Measurements from ENCODE around the gene GFER. TPM values are rescaled to one million over a fixed set of nuclear protein-coding genes. Genes with fewer than 3 reads are reported as not detected.
A peak's percentile ranks its signal among the peaks of the same experiment; 100 is the strongest.

GFER gene
- total RNA-seq, 1 experiment from 2014 or later, result 43.5 TPM

- BruUV-seq (replicated peaks), result no TSS peak
- H3K27me3 Mint-ChIP-seq (ENCODE audit: unreplicated experiment), result no peaks in the 10 kb centered on the region
- peak within 1 kb of the TSS; percentile 72 for H3K27ac Mint-ChIP-seq (ENCODE audit: unreplicated experiment)
- no peaks in the 10 kb centered on the region for H3K9me3 Mint-ChIP-seq (ENCODE audit: low read depth, unreplicated experiment)
- DNase-seq, result peak; percentile 100
- TF ChIP-seq CTCF (IDR thresholded peaks at IDR 0.05; ENCODE audit: unreplicated experiment), result no peak
- peaks cover 8% of the 10 kb centered on the region for H3K4me1 Mint-ChIP-seq (ENCODE audit: low read depth, unreplicated experiment)
- H3K4me3 Mint-ChIP-seq (ENCODE audit: low read depth, unreplicated experiment), result peak within 1 kb of the TSS; percentile 99
- CTCF ChIA-PET, result interaction anchor here (0.9 to 1.0 kb wide), 3 partner anchors 14 to 22 kb away, joined by 3 to 4 read pairs (median 3); partner anchors contain the start of gene RPS2
- peaks cover 31% of the 10 kb centered on the region for H3K36me3 Mint-ChIP-seq (ENCODE audit: insufficient read depth, unreplicated experiment)
- intact Hi-C loops (cut with micrococcal nuclease; ENCODE audit: unreplicated experiment), result no loop called here
Measured at GRCh38 chr16:1942810-1943726, 40.9 kb upstream of the GFER start, which contains the start of gene MSRB1. TSS of gene MSRB1 (minus strand) at chr16:1943199. CDS start at chr16:1943156, 43 bp downstream.

GRCh38 chr16:1944612-1945199, 39.3 kb upstream of the GFER start:
- no peaks in the 10 kb centered on the region for H3K27me3 Mint-ChIP-seq (ENCODE audit: unreplicated experiment)
- H3K9me3 Mint-ChIP-seq (ENCODE audit: low read depth, unreplicated experiment), result no peaks in the 10 kb centered on the region
- H3K27ac Mint-ChIP-seq (ENCODE audit: unreplicated experiment), result no peak overlapping the region
- intact Hi-C loops (cut with micrococcal nuclease; ENCODE audit: unreplicated experiment), result no loop called here
- peaks cover 31% of the 10 kb centered on the region for H3K36me3 Mint-ChIP-seq (ENCODE audit: insufficient read depth, unreplicated experiment)
- TF ChIP-seq CTCF (IDR thresholded peaks at IDR 0.05; ENCODE audit: unreplicated experiment), result no peak
- H3K4me3 Mint-ChIP-seq (ENCODE audit: low read depth, unreplicated experiment), result peak overlapping the region; percentile 99
- peaks cover 8% of the 10 kb centered on the region for H3K4me1 Mint-ChIP-seq (ENCODE audit: low read depth, unreplicated experiment)
- DNase-seq, result no peak
- no TSS peak for BruUV-seq (replicated peaks)
- CTCF ChIA-PET, result no interaction called here

- no peak for DNase-seq
- BruUV-seq (replicated peaks), result no TSS peak
- peaks cover 8% of the 10 kb centered on the region for H3K4me1 Mint-ChIP-seq (ENCODE audit: low read depth, unreplicated experiment)
- peaks cover 31% of the 10 kb centered on the region for H3K36me3 Mint-ChIP-seq (ENCODE audit: insufficient read depth, unreplicated experiment)
- intact Hi-C loops (cut with micrococcal nuclease; ENCODE audit: unreplicated experiment), result no loop called here
- no peak for TF ChIP-seq CTCF (IDR thresholded peaks at IDR 0.05; ENCODE audit: unreplicated experiment)
- H3K27me3 Mint-ChIP-seq (ENCODE audit: unreplicated experiment), result no peaks in the 10 kb centered on the region
- no peaks in the 10 kb centered on the region for H3K9me3 Mint-ChIP-seq (ENCODE audit: low read depth, unreplicated experiment)
- H3K27ac Mint-ChIP-seq (ENCODE audit: unreplicated experiment), result no peak overlapping the region
- CTCF ChIA-PET, result no interaction called here
- H3K4me3 Mint-ChIP-seq (ENCODE audit: low read depth, unreplicated experiment), result no peak overlapping the region
Measured at GRCh38 chr16:1945559-1946391, 38.2 kb upstream of the GFER start.
